GM12878 (cell line): ENCODE data around the gene ZC3H10.
A peak's percentile ranks its signal among the peaks of the same experiment; 100 is the strongest.

Source experiments
- CEBPB ChIP-seq, 2 experiments: fragments of 150-350 bp in 1 of 2; IDR thresholded peaks; 2 replicates each; pipeline ENCODE4 v1.6.1; 2012 to 2014; ENCODE audit warnings: low read depth in 2 of 2, low read length in 2 of 2, borderline replicate concordance in 1 of 2, inconsistent platforms in 1 of 2
- CHD2 ChIP-seq: IDR thresholded peaks from 2 replicates; pipeline ENCODE4 v1.6.1; 2011; ENCODE audit warnings: low read depth, low read length, improper control_type of control experiment, borderline replicate concordance
- EP300 ChIP-seq, 2 experiments: fragments of 150-350 bp in 1 of 2; IDR thresholded peaks; 2 replicates each; pipeline ENCODE4 v1.6.1; 2011 to 2012; ENCODE audit warnings: low read depth in 2 of 2, low read length in 2 of 2, borderline replicate concordance in 1 of 2, improper control_type of control experiment in 1 of 2, inconsistent platforms in 1 of 2; ENCODE audit not compliant: control insufficient read depth in 1 of 2
- GABPA ChIP-seq: IDR thresholded peaks from 2 replicates; pipeline ENCODE4 v1.6.1; 2014; ENCODE audit warnings: antibody characterized with exemption, low read depth, mild to moderate bottlenecking, inconsistent platforms
- KDM1A ChIP-seq: fragments of 200-600 bp; sonication (generic); IDR thresholded peaks from 2 replicates; pipeline ENCODE4 v1.6.1; 2016; ENCODE audit warnings: borderline replicate concordance
- POLR2AphosphoS5 ChIP-seq: IDR thresholded peaks from 2 replicates; pipeline ENCODE4 v1.6.1; 2011; ENCODE audit warnings: mild to moderate bottlenecking, low read length, inconsistent platforms
- TARDBP ChIP-seq: IDR thresholded peaks from 2 replicates; pipeline ENCODE4 v1.6.1; 2016; ENCODE audit warnings: borderline replicate concordance
- ZBTB11 ChIP-seq: fragments of 450-650 bp; formaldehyde crosslinking; IDR thresholded peaks from 2 replicates; pipeline ENCODE4 v1.5.0; 2022; ENCODE audit warnings: mild to moderate bottlenecking, missing genetic modification characterization
- ZNF207 ChIP-seq: fragments of 450-650 bp; IDR thresholded peaks from 2 replicates; pipeline ENCODE4 v1.6.1; 2014; ENCODE audit warnings: antibody characterized with exemption, mild to moderate bottlenecking, borderline replicate concordance

DNA sequence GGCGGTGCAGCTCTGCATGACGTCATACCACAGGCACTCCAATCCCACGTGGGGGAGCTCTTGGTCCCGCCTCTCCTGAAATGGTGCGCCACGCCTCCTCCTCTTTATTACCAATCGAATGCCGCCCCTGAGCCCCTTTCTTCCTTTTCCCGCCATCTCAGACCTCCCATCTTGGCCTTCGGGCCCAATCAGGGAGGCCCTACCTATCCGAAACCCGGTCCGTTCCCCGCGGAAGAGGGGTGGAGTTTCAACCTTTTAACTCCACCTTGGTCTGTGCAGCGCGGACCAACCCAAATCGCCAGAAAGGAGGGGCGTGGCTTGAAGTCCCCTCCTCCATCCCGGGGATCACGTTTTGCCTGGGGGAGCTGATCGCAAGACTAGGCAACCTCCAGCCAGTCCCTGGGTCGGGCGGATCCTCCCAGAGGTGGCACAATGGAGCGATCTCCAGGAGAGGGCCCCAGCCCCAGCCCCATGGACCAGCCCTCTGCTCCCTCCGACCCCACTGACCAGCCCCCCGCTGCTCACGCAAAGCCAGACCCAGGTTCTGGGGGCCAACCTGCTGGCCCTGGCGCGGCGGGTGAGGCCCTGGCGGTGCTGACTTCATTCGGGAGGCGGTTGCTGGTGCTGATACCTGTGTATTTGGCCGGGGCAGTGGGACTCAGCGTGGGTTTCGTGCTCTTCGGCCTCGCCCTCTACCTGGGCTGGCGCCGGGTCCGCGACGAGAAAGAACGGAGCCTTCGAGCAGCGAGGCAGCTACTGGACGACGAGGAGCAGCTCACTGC lies 10.0 kb downstream of the ZC3H10 start, which contains the start of gene ESYT1:
- TF ChIP-seq CEBPB (IDR thresholded peaks at IDR 0.05; ENCODE audit: borderline replicate concordance in 1 of 2, low read depth in 2 of 2, low read length in 2 of 2) (no peak), CHD2 (peak; percentile 78), GABPA (no peak), KDM1A (no peak), ZNF207 (no peak), POLR2AphosphoS5 (peak; percentile 72), TARDBP (no peak), ZBTB11 (CRISPR knock-in tag) (no peak), EP300 (IDR thresholded peaks at IDR 0.05; ENCODE audit: borderline replicate concordance in 1 of 2, control insufficient read depth in 1 of 2, low read depth in 2 of 2, low read length in 2 of 2) (peak in 1 of 2 experiments; percentile 17; a peak in 1 of 4 replicates)
